ENCODE data around the gene TP53BP2.

- TF ChIP-seq CTCF (IDR thresholded peaks at IDR 0.05; ENCODE audit: poor library complexity) (no peak), EZH2 (IDR thresholded peaks at IDR 0.05; ENCODE audit: borderline replicate concordance) (no peak)
These were observed 82.5 kb downstream of the TP53BP2 start for GRCh38 chr1:223763251-223763650.
